Lung (tissue), 12 donors: Measurements from ENCODE around the gene SDC1. TPM values are rescaled to one million over a fixed set of nuclear protein-coding genes. Genes with fewer than 3 reads are reported as not detected.

Experiments used
- ATAC-seq: fragments of 200-7000 bp; cut with Tn5 transposase; one replicate; pipeline ENCODE4 v1.9.1; 2020; ENCODE audit warnings: moderate number of reproducible peaks; ENCODE audit not compliant: insufficient read depth, low FRiP score
- DNase-seq, 3 donors: peaks; one replicate each; pipeline ENCODE4 v3.0.0-alpha.2; 2013 to 2017
- H3K27ac ChIP-seq, 2 donors: one replicate each; pipeline ENCODE4 v1.5.1; 2013; ENCODE audit warnings: mild to moderate bottlenecking in 2 of 2, moderate library complexity in 2 of 2, control low read depth in 1 of 2, inconsistent platforms in 1 of 2, low read depth in 1 of 2, low read length in 1 of 2
- H3K27me3 ChIP-seq, 3 donors: one replicate each; pipeline ENCODE4 v1.5.1; 2013; ENCODE audit warnings: low read length in 2 of 3; ENCODE audit not compliant: control insufficient read depth in 3 of 3, insufficient read depth in 3 of 3
- H3K36me3 ChIP-seq, 4 donors: one replicate each; pipeline ENCODE4 v1.5.1; 2013; ENCODE audit warnings: low read length in 4 of 4, mild to moderate bottlenecking in 1 of 4, moderate library complexity in 1 of 4; ENCODE audit not compliant: control insufficient read depth in 4 of 4, insufficient read depth in 4 of 4
- H3K4me1 ChIP-seq, 5 donors: one replicate each; pipeline ENCODE4 v1.5.1; 2013; ENCODE audit warnings: low read length in 5 of 5, mild to moderate bottlenecking in 2 of 5, moderate library complexity in 1 of 5; ENCODE audit not compliant: control insufficient read depth in 5 of 5, insufficient read depth in 5 of 5
- H3K4me3 ChIP-seq: one replicate; pipeline ENCODE4 v1.5.1; 2013; ENCODE audit warnings: mild to moderate bottlenecking, control low read depth, moderate library complexity
- H3K9ac ChIP-seq, 2 donors: one replicate each; pipeline ENCODE4 v1.5.1; 2013; ENCODE audit warnings: low read length in 2 of 2, control low read depth in 1 of 2; ENCODE audit not compliant: insufficient read depth in 1 of 2
- H3K9me3 ChIP-seq, 4 donors: one replicate each; pipeline ENCODE4 v1.5.1; 2013; ENCODE audit warnings: low read length in 3 of 4, mild to moderate bottlenecking in 1 of 4, moderate library complexity in 1 of 4; ENCODE audit not compliant: control insufficient read depth in 4 of 4, insufficient read depth in 3 of 4
- WGBS, 2 donors: extraction: QIAGEN DNeasy Blood & Tissue Kit; methylation state at CpG; one replicate each; pipeline ENCODE4 v1.1.7; 2013; 5-methylcytosine and 5-hydroxymethylcytosine counted together
- polyA plus RNA-seq, 2 donors: library from polyadenylated mRNA; stranded (reverse); fragments of 200-250 nt; gene quantifications; one replicate each; pipeline ENCODE4 v1.2.1, GENCODE V29; 2013
- total RNA-seq, 2 donors: library from RNA; depleted of rRNA in 1 of 2; stranded (reverse); fragments of >200 nt in 1 of 2; gene quantifications; one replicate each; pipeline ENCODE4 v1.2.1, GENCODE V29; 2014 to 2021
- TF ChIP-seq, protein P1 (sequence below): IDR thresholded peaks from 2 replicates; pipeline ENCODE4 v1.5.1; 2012; ENCODE audit warnings: mild to moderate bottlenecking; ENCODE audit errors: control extremely low read depth, extremely low read depth
- donor health status: control.
- donor health status: control.
- donor health status: Bipolar disorder and iron deficiency.
- donor health status: healthy.
- donor health status: DM: yes; HTN: yes; CAD: no.

The SDC1 gene
- total and polyA plus RNA-seq, 4 donors = 94.1 to 234 (median 173) TPM

DNA sequence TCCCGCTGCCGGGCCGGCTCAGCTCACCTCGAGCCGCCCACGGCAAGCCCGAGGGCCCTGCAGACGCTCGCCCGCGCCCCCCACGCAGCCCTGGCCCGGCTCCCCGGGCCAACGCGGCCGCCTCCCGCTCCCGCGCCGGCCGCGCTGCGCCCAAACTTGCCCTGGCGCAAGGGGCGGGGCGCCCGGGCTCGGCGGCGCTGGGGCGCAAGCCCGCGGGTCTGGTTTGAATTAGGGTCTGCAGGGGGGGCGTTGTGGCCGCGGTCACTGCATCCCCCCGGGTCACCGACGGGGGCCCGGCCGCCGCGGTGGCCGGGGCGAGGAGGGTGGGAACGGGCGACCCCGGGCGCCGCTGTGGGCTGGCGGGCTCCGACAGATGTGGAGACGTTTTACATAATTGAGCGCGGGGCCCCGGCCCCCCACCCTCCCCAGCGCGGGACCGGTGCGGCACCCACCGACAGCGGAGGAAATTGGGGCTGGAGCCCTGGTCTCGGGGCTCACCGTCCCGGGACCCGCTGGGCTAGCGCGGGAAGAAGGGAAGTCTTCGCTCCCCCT, 690 bp downstream of the SDC1 start:
- WGBS, 2 donors = 1 to 2% methylated on average over 36 to 70 of the region's 70 CpGs
- Histone ChIP-seq H3K27me3 (no peaks in the 10 kb centered on the region), H3K27ac (peak overlapping the region in 1 of 2 donors; percentile 87), H3K4me1 (peaks cover 0 to 20% (median 6%) of the 10 kb centered on the region in 5 donors), H3K9me3 (no peaks in the 10 kb centered on the region), H3K9ac (no peak overlapping the region), H3K4me3 (peak overlapping the region; percentile 57), H3K36me3 (no peaks in the 10 kb centered on the region)
- TF ChIP-seq, protein P1, sequence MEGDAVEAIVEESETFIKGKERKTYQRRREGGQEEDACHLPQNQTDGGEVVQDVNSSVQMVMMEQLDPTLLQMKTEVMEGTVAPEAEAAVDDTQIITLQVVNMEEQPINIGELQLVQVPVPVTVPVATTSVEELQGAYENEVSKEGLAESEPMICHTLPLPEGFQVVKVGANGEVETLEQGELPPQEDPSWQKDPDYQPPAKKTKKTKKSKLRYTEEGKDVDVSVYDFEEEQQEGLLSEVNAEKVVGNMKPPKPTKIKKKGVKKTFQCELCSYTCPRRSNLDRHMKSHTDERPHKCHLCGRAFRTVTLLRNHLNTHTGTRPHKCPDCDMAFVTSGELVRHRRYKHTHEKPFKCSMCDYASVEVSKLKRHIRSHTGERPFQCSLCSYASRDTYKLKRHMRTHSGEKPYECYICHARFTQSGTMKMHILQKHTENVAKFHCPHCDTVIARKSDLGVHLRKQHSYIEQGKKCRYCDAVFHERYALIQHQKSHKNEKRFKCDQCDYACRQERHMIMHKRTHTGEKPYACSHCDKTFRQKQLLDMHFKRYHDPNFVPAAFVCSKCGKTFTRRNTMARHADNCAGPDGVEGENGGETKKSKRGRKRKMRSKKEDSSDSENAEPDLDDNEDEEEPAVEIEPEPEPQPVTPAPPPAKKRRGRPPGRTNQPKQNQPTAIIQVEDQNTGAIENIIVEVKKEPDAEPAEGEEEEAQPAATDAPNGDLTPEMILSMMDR = no peak
- ATAC-seq (peak; percentile 50), DNase-seq (no peak)

DNA sequence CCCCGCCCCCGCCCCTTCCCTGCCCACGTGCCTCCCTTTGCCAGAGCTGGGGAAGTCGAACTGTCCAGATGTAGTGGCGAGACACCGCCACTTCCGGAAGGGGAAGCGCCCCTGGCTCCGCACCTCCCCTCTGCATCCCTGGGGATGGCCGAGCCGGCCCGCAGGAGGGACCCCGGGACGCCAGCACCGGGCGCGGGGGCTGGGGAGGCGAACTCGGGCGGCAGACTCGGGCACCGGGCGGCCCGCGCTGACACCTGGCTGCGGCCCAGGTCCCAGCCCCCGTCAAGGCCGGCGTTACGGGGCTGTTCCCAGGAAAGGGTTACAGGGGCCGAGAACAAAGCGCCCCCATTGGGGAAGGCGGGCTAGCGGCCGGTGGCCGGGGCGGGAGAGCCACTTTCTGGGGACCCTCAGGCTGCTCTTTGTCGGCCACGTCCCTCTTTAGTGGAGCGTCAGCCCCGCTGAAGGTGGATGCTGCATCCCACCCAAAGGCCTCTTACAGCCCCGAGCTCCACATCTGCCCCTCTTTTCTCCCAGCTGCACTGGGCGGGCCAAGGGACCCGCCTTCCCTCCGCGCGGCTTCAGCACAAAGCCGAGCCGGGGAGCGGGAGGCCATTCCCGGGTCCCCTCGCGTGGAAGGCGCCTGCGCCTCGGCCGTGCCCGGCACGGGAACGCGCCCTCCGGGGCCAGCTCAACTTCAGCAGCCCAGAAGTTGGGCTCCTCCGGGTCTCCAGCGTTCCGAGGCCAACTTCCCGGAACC, 1.3 kb downstream of the SDC1 start:
- no peaks in the 10 kb centered on the region for H3K36me3 ChIP-seq
- no peaks in the 10 kb centered on the region for H3K9me3 ChIP-seq
- ATAC-seq = peak; percentile 15
- WGBS, 2 donors = 1% methylated on average over 53 to 66 of the region's 66 CpGs
- TF ChIP-seq, protein P1 = no peak
- no peaks in the 10 kb centered on the region for H3K27me3 ChIP-seq
- DNase-seq = peak; percentile 66 to 74 (median 68)
- H3K9ac ChIP-seq = no peak overlapping the region
- peak overlapping the region in 1 of 2 donors; percentile 82 for H3K27ac ChIP-seq
- peaks cover 0 to 20% (median 6%) of the 10 kb centered on the region in 5 donors for H3K4me1 ChIP-seq
- peak overlapping the region; percentile 57 for H3K4me3 ChIP-seq

DNA sequence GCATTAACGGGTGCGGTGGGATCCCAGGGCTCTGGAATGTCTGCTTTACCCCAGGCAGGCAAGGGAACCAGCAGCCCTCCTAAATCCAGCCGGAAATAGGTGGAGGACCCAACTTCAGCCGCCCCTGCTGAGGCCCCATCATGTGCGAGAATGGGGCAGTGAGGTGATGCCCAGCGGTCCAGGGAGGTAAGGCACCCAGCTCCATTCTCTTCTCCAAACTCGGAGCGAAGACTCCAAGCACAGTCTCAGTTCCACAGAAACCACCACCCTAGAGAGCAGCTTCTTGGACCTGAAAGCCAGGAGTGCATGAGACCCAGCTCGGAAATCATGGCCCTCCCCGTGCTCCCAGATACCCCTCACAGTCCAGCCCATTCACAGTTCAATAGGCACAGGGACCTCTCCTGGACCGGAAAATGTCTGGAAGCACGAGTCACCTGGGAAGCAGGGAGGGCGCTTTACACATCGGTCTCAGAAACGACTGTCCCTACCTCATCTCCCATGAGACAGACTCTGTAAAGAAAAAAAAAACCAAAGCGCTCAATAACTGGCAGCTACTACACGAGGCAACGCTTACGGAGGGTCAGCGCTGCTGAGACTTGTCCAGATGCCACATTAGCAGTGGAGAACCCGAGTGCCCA, 2.0 kb downstream of the SDC1 start:
- Histone ChIP-seq H3K27me3 (no peaks in the 10 kb centered on the region), H3K27ac (peak overlapping the region in 1 of 2 donors; percentile 82), H3K4me3 (no peak overlapping the region), H3K36me3 (no peaks in the 10 kb centered on the region), H3K9ac (no peak overlapping the region), H3K4me1 (peaks cover 0 to 20% (median 6%) of the 10 kb centered on the region in 5 donors), H3K9me3 (no peaks in the 10 kb centered on the region)
- ATAC-seq (no peak), DNase-seq (no peak)
- TF ChIP-seq, protein P1 = no peak
- WGBS, 2 donors = 31 to 39% methylated on average over 21 of the region's 21 CpGs
